H1 (cell line): Measurements from ENCODE around the gene COMT. TPM values are rescaled to one million over a fixed set of nuclear protein-coding genes. Genes with fewer than 3 reads are reported as not detected.

Experiments
- CTCF ChIA-PET: fragments of 300-600 bp; sonication (Branson Sonifier 250); formaldehyde crosslinking; loops from one replicate; lab custom pipeline; 2021; ENCODE audit not compliant: partially characterized antibody; lab: Charles Lee
- POLR2A ChIA-PET: fragments of 300-600 bp; sonication (Branson Sonifier 250); formaldehyde crosslinking; loops from one replicate; lab custom pipeline; 2021; ENCODE audit warnings: inconsistent platforms; ENCODE audit not compliant: partially characterized antibody; lab: Charles Lee
- DNase-seq, 2 experiments: peaks; one replicate each; pipeline versions ENCODE4 v3.0.0 to v3.0.0-alpha.2; 2010 to 2022; ENCODE audit warnings: low spot score in 2 of 2, low read depth in 1 of 2, mixed read lengths in 1 of 2
- FAIRE-seq: peaks from 2 replicates; lab custom pipeline; 2011; peaks lifted over from hg19 to GRCh38; lab: Jason Lieb, UNC
- H2AFZ ChIP-seq: 2 replicates; pipeline ENCODE4 v1.8.1; 2012; ENCODE audit warnings: low read length, inconsistent platforms
- H2AK5ac ChIP-seq: 2 replicates; pipeline ENCODE4 v1.6.1; 2013; ENCODE audit warnings: low read depth, low read length
- H2BK120ac ChIP-seq: replicated peaks from 2 replicates; pipeline ENCODE3; 2013; ENCODE audit warnings: low read depth, low read length, inconsistent platforms
- H2BK12ac ChIP-seq: 2 replicates; pipeline ENCODE4 v1.6.1; 2013; ENCODE audit warnings: low read depth, low read length
- H2BK15ac ChIP-seq: 2 replicates; pipeline ENCODE4 v1.6.1; 2013; ENCODE audit warnings: low read length
- H2BK20ac ChIP-seq: 2 replicates; pipeline ENCODE4 v1.6.1; 2013; ENCODE audit warnings: low read length
- H2BK5ac ChIP-seq: 2 replicates; pipeline ENCODE4 v1.6.1; 2013; ENCODE audit warnings: low read depth, low read length
- H3K14ac ChIP-seq: 2 replicates; pipeline ENCODE4 v1.6.1; 2013; ENCODE audit warnings: inconsistent platforms; ENCODE audit not compliant: insufficient read length
- H3K18ac ChIP-seq: 2 replicates; pipeline ENCODE4 v1.6.1; 2013; ENCODE audit warnings: low read length; ENCODE audit errors: extremely low read depth
- H3K23ac ChIP-seq: 2 replicates; pipeline ENCODE4 v1.6.1; 2013; ENCODE audit warnings: inconsistent platforms; ENCODE audit not compliant: insufficient read length
- H3K23me2 ChIP-seq: 2 replicates; pipeline ENCODE4 v1.6.1; 2013; ENCODE audit warnings: low read depth, low read length
- H3K27ac ChIP-seq: 2 replicates; pipeline ENCODE4 v1.6.1; 2011; ENCODE audit warnings: low read depth, low read length, inconsistent platforms
- H3K27me3 ChIP-seq, 4 experiments: replicated peaks in 1 of 4; 1 replicate in 1 of 4; 2 replicates in 3 of 4; pipeline versions ENCODE4 v1.6.1 to v1.8.1; 2011 to 2013; ENCODE audit warnings: low read length in 3 of 4, mild to moderate bottlenecking in 3 of 4, inconsistent platforms in 2 of 4, mixed read lengths in 2 of 4, moderate library complexity in 1 of 4; ENCODE audit not compliant: control insufficient read depth in 3 of 4, insufficient read depth in 3 of 4; ENCODE audit errors: extremely low read depth in 1 of 4
- H3K36me3 ChIP-seq, 4 experiments: 2 replicates each; pipeline versions ENCODE4 v1.6.1 to v1.8.1; 2011 to 2013; ENCODE audit warnings: mild to moderate bottlenecking in 4 of 4, low read length in 3 of 4, moderate library complexity in 2 of 4, control low read depth in 1 of 4, inconsistent platforms in 1 of 4; ENCODE audit not compliant: insufficient read depth in 4 of 4, control insufficient read depth in 2 of 4
- H3K4ac ChIP-seq: replicated peaks from 2 replicates; pipeline ENCODE3; 2013; ENCODE audit warnings: low read length, low read depth, mixed read lengths, inconsistent platforms; ENCODE audit not compliant: insufficient read length
- H3K4me1 ChIP-seq, 4 experiments: replicated peaks in 1 of 4; 1 replicate in 1 of 4; 2 replicates in 3 of 4; pipeline versions ENCODE4 v1.6.1 to v1.8.1; 2011 to 2013; ENCODE audit warnings: low read length in 3 of 4, inconsistent platforms in 2 of 4, mixed read lengths in 1 of 4; ENCODE audit not compliant: insufficient read depth in 4 of 4, control insufficient read depth in 3 of 4
- H3K4me2 ChIP-seq, 2 experiments: 2 replicates each; pipeline versions ENCODE4 v1.6.1 to v1.8.1; 2011 to 2013; ENCODE audit warnings: low read depth in 2 of 2, low read length in 2 of 2, control low read depth in 1 of 2, inconsistent platforms in 1 of 2, mild to moderate bottlenecking in 1 of 2; ENCODE audit not compliant: insufficient read depth in 1 of 2
- H3K4me3 ChIP-seq, 4 experiments: fragments of 200-600, 300-600 bp in 1 of 4; sonication (generic), shearing (Covaris generic), sonication (Bioruptor Twin) in 1 of 4; 2 replicates each; pipeline versions ENCODE4 v1.5.1 to v1.8.1; 2011 to 2016; ENCODE audit warnings: low read length in 4 of 4, low read depth in 3 of 4, control low read depth in 2 of 4, inconsistent platforms in 2 of 4, mild to moderate bottlenecking in 2 of 4, mixed read lengths in 1 of 4, moderate library complexity in 1 of 4; ENCODE audit not compliant: insufficient read depth in 2 of 4; ENCODE audit errors: extremely low read depth in 1 of 4
- H3K56ac ChIP-seq: replicated peaks from 2 replicates; pipeline ENCODE3; 2013; ENCODE audit warnings: low read depth, mild to moderate bottlenecking, mixed read lengths, low read length, inconsistent platforms; ENCODE audit not compliant: insufficient read length
- H3K79me1 ChIP-seq: 2 replicates; pipeline ENCODE4 v1.6.1; 2013; ENCODE audit warnings: low read depth, low read length, control low read depth
- H3K79me2 ChIP-seq, 2 experiments: 2 replicates each; pipeline versions ENCODE4 v1.6.1 to v1.8.1; 2012 to 2013; ENCODE audit warnings: low read length in 2 of 2, mild to moderate bottlenecking in 2 of 2, inconsistent platforms in 1 of 2; ENCODE audit not compliant: insufficient read depth in 2 of 2, control insufficient read depth in 1 of 2
- H3K9ac ChIP-seq, 4 experiments: replicated peaks in 1 of 4; 1 replicate in 1 of 4; 2 replicates in 3 of 4; pipeline versions ENCODE4 v1.6.1 to v1.8.1; 2011 to 2013; ENCODE audit warnings: low read depth in 3 of 4, low read length in 3 of 4, control low read depth in 2 of 4, mild to moderate bottlenecking in 2 of 4, moderate library complexity in 2 of 4, inconsistent platforms in 1 of 4; ENCODE audit errors: extremely low read depth in 1 of 4
- H3K9me3 ChIP-seq, 2 experiments: 2 replicates each; pipeline versions ENCODE4 v1.6.1 to v1.8.1; 2012 to 2013; ENCODE audit warnings: mild to moderate bottlenecking in 2 of 2, moderate library complexity in 2 of 2, control low read depth in 1 of 2, inconsistent platforms in 1 of 2, low read depth in 1 of 2, low read length in 1 of 2, mixed read lengths in 1 of 2; ENCODE audit not compliant: insufficient read depth in 2 of 2
- H4K20me1 ChIP-seq, 2 experiments: replicated peaks in 1 of 2; 2 replicates each; pipeline versions ENCODE3 to v1.8.1; 2011 to 2013; ENCODE audit warnings: inconsistent platforms in 2 of 2, low read length in 2 of 2, mild to moderate bottlenecking in 1 of 2; ENCODE audit not compliant: insufficient read depth in 2 of 2, control insufficient read depth in 1 of 2
- H4K5ac ChIP-seq: 2 replicates; pipeline ENCODE4 v1.6.1; 2013; ENCODE audit warnings: low read length, low read depth, mixed read lengths, inconsistent platforms; ENCODE audit not compliant: insufficient read length
- H4K8ac ChIP-seq: 2 replicates; pipeline ENCODE4 v1.8.0; 2013; ENCODE audit warnings: mild to moderate bottlenecking, moderate library complexity, low read length, inconsistent platforms; ENCODE audit not compliant: insufficient read depth; ENCODE audit errors: extremely low read depth
- H4K91ac ChIP-seq: replicated peaks from 2 replicates; pipeline ENCODE3; 2013; ENCODE audit warnings: low read length, mixed read lengths, inconsistent platforms; ENCODE audit not compliant: insufficient read length
- CTCF ChIP-seq, 3 experiments: IDR thresholded peaks; 1 replicate in 2 of 3; 2 replicates in 1 of 3; pipeline versions ENCODE4 v1.5.1 to v1.6.1; 2011; ENCODE audit warnings: low read length in 3 of 3, mild to moderate bottlenecking in 3 of 3, inconsistent platforms in 2 of 3, low read depth in 1 of 3, moderate library complexity in 1 of 3; ENCODE audit not compliant: insufficient read depth in 1 of 3; ENCODE audit errors: control extremely low read depth in 1 of 3
- JUN ChIP-seq: IDR thresholded peaks from 2 replicates; pipeline ENCODE4 v1.6.1; 2011; ENCODE audit warnings: low read depth, mild to moderate bottlenecking, improper control_type of control experiment, low read length
- WGBS, 2 experiments: shearing (Covaris generic) in 1 of 2; methylation state at CpG; one replicate each; pipeline versions ENCODE4 v1.1.6 to v1.1.7; 2013 to 2015; ENCODE audit warnings: low lambda C conversion rate in 2 of 2, mixed read lengths in 2 of 2, inconsistent platforms in 1 of 2, low coverage in 1 of 2, missing lambda C conversion rate in 1 of 2; ENCODE audit not compliant: insufficient replicate concordance in 2 of 2, insufficient coverage in 1 of 2, insufficient read length in 1 of 2; ENCODE audit errors: extremely low coverage in 1 of 2, missing lambda C conversion rate in 1 of 2; 5-methylcytosine and 5-hydroxymethylcytosine counted together
- polyA plus RNA-seq, 7 experiments: library from polyadenylated mRNA; depleted of rRNA in 3 of 7; stranded (reverse) in 5 of 7; unstranded in 2 of 7; fragments of >200 nt in 5 of 7; fragments of 200-250 nt in 2 of 7; gene quantifications; 1 replicate in 5 of 7; 2 replicates in 1 of 7; 4 replicates in 1 of 7; pipeline versions ENCODE4 v1.2.1 to v1.2.3, GENCODE V29; 2011 to 2013; ENCODE audit warnings: missing spikeins in 2 of 7, mixed read lengths in 2 of 7
- total RNA-seq: library from RNA; stranded (reverse); fragmentation: NEBNext Ultra II Directional; extraction: Animal tissue kit (Norgen Biotek cat#: 25700); gene quantifications from 2 replicates; pipeline ENCODE4 v1.2.1, GENCODE V29; 2021

COMT gene
- total and polyA plus RNA-seq, 2 of the 8 experiments (the other 6 are each of a cell fraction or from before 2014, with no cell fraction given), result 15.2 to 33.7 TPM

- H3K9ac ChIP-seq, result no peak overlapping the region
- TF ChIP-seq JUN (no peak), CTCF (IDR thresholded peaks at IDR 0.05; ENCODE audit: control extremely low read depth in 1 of 3, insufficient read depth in 1 of 3, low read depth in 1 of 3, low read length in 3 of 3) (peak in 2 of 3 experiments; percentile 5 to 11; a peak in 2 of 4 replicates)
- TF ChIP-seq, all 59 proteins: peak for 1
- H3K79me1 ChIP-seq, result no peaks in the 10 kb centered on the region
- H3K27me3 ChIP-seq, result peaks cover 0 to 3% (median 0%) of the 10 kb centered on the region in 4 experiments; a peak in 1 of 7 replicates
- 81% methylated on average over 11 of the region's 11 CpGs; no CpG with 5 or more reads in 1 of the 2 experiments for WGBS, 2 experiments
- H4K91ac ChIP-seq, result no peak overlapping the region
- peak overlapping the region; percentile 35 to 70; a peak in 1 of 4 replicates for H3K4me2 ChIP-seq
- H2BK20ac ChIP-seq, result peak overlapping the region; percentile 61; the same call in 1 of the 2 replicates
- DNase-seq (no peak), FAIRE-seq (no peak)
- H3K23ac ChIP-seq, result no peak overlapping the region
- no peak overlapping the region for H3K27ac ChIP-seq
- no peaks in the 10 kb centered on the region for H3K36me3 ChIP-seq
- H3K4ac ChIP-seq, result no peak overlapping the region
- H3K14ac ChIP-seq, result no peak overlapping the region
- peaks cover 4 to 9% (median 5%) of the 10 kb centered on the region in 4 experiments; a peak in 6 of 7 replicates for H3K4me1 ChIP-seq
- H4K20me1 ChIP-seq, result no peaks in the 10 kb centered on the region
- ChIA-PET CTCF (interaction anchor here (0.7 to 1.1 kb wide), 6 partner anchors 10 to 238 kb away, joined by 3 to 4 read pairs (median 4); no protein-coding TSS in a partner anchor), POLR2A (no interaction called here)
- H3K9me3 ChIP-seq, result no peaks in the 10 kb centered on the region
- no peak overlapping the region for H3K56ac ChIP-seq
- no peak overlapping the region for H4K8ac ChIP-seq
- H2BK120ac ChIP-seq, result no peak overlapping the region
- H3K23me2 ChIP-seq, result 0 out of 2 replicates have a peak, but pooled peaks cover 1% of the 10 kb centered on the region
- no peak overlapping the region for H4K5ac ChIP-seq
- peak overlapping the region; percentile 22; the same call in 1 of the 2 replicates for H2AFZ ChIP-seq
- H2BK5ac ChIP-seq, result 0 out of 2 replicates have a peak overlapping the region, but pooled peaks have one; percentile 9
- peak overlapping the region; percentile 92; the same call in 1 of the 2 replicates for H2BK15ac ChIP-seq
- peak overlapping the region in 1 of 4 experiments; percentile 64; a peak in 2 of 8 replicates for H3K4me3 ChIP-seq
- no peak overlapping the region for H2AK5ac ChIP-seq
- peak overlapping the region; percentile 84; the same call in 1 of the 2 replicates for H2BK12ac ChIP-seq
- no peaks in the 10 kb centered on the region for H3K79me2 ChIP-seq
- peak overlapping the region; percentile 32; the same call in 1 of the 2 replicates for H3K18ac ChIP-seq
These were observed 1.8 kb downstream of the COMT start for GRCh38 chr22:19943082-19944026.
